GM21737 (cell line): ENCODE data around the gene CSTA.

Experiments
- ATAC-seq: cut with Tn5 transposase; IDR thresholded peaks from one replicate; pipeline ENCODE4 v1.9.1; 2021; ENCODE audit warnings: mild to moderate bottlenecking, moderate library complexity; ENCODE audit not compliant: unreplicated experiment

Gene CSTA

DNA sequence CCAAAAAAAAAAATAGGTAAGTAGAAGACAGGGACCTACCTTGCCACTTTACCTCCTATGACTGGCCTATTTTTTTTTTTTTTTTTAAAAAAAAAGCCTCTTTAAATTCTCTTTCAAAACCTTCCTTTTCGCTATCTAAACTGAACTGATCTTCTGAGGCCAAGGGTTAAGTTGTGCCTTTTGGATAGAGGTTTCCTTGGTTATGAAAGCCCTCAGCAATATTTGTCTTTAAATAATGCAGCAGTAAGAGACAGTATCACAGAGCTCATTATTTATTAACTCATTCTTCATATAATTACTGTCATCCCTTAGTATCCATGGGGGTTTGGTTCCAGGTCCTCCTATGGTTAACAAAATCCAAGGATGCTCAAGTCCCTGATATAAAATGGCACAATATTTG lies 49.0 kb downstream of the CSTA start:
- no peak for ATAC-seq

DNA sequence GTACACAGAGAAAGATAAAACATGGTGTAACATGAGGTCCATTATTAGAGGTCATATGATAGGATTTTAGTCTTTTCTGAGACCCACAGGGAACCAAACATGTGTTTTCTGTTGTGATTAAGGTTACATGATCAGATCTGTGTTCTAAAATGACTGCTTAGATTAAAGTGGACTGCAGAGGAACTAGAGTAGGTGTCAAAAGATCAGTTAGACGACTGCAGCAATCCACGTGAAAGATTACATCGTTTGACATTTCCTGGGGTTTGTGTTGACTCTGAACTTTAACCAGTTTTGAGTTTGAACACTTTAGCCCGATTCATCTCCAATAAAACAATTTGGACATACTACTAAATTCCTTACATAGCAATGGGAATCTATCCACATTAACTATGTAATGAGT lies 52.9 kb downstream of the CSTA start:
- ATAC-seq = no peak

DNA sequence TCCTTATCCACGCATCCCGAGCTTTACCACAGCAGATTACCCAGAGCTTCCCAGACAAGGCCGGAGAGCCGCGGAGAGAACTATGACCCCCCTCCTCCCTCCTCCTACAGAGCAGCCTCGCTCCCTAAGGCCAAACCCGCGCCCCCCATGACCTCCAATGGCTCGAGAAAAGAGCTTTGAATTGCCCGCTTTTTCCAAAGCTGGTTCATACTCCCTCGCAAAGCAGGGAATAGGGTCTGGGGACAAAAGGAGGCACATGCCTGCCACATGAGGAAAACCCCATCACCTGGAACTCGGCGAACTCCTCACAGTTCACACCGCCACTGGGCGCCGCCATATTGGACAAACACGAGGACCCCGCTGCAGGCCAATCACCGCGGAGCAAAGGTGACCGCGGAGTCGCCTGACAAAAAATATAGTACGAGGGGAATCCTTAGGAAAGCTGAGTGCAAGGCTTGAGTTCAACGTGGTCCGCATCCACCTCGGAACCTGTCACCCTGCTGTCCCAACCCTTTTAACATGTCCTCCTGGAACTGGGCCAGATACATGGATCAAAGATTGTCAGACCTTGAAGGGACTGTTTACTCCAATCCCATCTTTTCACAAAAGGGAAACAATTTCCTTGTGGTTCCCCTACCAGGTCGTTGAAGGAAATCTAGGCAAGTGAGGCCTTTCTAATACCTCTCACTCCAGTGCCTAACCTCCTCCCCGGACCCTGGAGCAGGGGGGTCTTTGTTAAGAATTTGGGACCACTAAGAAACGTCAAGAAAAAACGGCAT lies 58.0 kb downstream of the CSTA start, which contains the start of gene MIX23:
MIX23 (minus strand) TSS at position 344 of the 779 bp plus-strand sequence; CDS start at position 337, 7 bp downstream.
- peak; percentile 44 for ATAC-seq

DNA sequence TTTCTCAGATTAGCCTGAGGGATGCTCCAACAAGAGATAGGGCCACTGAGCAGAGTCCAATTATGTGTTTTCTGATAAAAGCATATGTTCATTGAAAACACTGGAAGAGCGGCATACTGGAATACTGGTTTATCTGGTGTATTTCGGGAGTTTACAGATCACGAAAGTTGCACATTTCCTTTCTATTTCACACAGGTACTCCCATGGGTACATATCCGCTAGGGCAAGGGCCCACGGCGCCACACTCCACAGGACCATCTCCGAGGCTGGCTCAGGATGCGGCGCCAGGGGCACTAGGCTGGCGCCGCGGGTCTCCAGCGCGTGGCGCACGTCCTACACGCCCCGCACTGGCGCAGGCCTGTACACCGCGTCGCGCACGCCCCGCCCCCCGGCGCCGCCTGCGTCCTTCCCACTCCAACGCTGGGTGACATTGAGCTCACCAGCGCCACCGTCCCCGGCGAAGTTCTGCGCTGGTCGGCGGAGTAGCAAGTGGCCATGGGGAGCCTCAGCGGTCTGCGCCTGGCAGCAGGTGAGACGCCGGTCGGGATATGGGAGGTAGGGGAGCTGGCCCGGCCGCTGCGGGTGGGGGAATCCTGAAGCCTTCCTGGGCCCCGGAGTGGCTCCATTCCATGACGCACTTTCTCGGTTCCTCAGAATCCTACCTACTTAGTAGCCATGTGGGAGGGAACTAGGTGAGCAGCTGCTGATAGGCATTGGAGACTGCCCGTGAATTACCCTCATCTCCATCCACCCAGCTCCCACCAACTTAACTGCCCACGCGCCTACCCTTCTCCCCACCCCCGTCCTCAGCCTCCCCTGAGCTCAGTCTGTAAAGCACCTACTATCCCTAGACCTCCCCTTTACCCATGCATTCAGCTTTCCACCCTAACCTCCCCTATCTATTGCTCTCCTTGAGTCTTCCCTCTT lies 59.0 kb downstream of the CSTA start, which contains the start of gene FAM162A:
FAM162A (plus strand) TSS at position 412 of the 927 bp plus-strand sequence; CDS start at position 496, 84 bp downstream.
- peak; percentile 93 for ATAC-seq

DNA sequence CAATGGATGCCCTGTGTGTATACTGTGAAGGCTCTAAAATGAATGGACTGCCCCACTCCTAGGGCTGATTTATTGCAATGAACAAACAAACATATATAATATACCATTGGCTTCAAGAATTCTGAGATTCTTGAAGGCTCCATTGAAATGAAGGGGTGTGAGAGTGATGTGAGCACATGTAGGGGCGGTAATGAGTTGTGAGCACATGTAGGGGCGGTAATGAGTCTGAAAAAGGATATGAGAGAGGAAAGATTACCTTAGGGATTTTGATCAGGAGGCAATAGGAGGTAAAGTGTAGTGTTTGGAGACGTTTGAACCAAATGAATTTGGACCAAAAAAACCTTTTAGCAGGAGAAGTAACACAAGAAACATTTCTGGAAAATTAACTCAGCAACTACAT lies 62.7 kb downstream of the CSTA start:
- ATAC-seq = no peak

DNA sequence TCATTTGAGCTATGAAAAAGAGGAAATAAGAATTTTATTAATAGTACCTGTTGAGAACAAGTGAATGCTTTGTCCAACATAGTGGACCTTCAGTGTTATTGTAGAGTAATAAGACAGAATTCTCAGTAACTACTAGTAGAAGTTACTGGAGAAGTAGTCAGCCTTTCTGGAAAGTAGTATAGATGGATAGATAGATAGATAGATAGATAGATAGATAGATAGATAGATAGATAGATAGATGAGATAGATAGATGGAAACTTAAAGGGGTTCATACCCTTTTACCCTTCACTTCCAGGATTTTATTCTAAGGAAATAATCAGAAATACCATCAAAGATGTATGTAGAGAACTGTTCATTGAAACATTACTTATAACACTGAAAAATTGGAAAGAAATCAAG lies 64.1 kb downstream of the CSTA start:
- ATAC-seq = no peak

DNA sequence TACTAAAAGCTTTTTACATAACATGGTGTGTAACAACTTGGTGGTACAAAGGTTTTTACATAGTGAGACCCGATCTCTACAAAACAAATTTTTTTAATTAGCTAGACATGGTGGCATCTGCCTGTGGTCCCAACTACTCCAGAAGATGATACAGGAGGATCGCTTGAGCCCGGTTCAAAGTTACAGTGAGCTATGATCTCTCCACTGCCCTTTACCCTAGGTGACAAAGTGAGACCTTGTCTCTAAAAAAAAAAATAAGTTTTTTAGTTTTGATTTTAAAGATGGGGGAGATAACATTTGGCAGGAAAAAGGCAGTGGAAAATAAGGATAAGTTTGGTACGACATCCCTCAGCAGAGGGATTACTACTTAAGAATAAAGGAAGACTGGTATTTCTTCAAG lies 64.8 kb downstream of the CSTA start:
- ATAC-seq = no peak

DNA sequence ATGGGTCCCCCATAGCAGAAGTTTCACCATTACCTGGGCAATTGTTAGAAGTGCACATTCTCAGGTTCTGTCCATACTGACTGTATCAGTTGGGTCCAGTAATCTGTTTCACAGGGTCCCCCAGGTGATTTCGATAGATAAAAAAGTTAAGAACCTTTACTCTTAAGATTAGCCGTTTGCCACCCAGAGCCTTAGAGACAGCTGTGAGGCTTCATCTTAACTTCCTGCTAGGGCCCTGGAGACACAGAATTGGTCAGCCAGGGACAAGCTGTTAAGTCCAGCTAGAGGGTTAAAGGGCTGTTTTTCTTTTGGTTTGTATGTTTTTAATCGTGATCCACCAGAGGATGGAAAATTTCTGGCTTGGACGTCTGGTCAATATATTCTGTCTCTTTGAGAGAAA lies 65.6 kb downstream of the CSTA start:
- ATAC-seq = no peak
